NCI-H446 (cell line): ENCODE measurements around the gene PRXL2B.

Source experiments
- DNase-seq, 2 experiments: peaks; one replicate each; lab custom pipeline; 2025; lab: John Stamatoyannopoulos, UW

The PRXL2B gene

DNA sequence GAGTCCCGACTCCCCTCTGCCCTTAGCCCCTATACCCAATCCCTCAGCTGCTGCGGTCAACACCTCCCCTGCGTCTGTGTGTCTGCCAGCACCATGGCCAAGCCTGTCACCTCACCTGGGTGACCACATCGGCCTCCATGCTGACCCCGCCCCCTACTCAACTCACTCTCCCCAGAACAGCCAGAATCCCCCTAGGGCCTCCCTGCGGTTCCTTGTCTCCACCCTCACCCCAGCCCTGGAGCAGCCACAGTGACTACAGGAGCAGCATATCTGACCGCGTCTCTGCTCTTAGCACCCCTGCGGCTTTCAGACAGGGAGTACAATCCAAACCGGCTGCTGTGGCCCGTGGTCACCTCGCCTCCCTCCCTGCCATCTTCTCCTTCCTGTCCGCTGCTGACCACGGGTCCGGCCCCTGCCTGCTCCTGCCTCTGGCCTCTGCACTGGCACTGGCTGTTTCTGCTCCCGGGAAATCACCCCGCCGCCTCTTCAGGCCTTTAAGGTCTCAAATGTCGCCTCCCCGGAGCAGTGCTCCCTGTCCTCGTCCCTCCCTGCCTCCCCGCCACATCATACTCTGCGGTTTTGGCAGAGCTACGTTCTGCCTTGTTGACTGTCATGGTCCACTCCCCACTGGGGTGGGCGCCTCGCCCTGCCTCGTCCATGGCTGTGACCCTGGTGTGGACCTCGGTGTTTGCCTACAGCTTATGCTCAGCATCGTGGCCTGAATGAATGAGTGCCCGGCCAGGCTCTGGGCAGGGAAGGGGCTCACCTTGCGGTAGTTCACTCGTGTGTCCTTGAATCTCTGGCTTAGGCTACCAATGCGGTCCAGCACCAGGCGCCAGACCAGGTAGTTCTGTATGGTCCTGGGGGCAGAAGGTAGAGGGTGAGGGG is 11.1 kb downstream of the PRXL2B start:
- DNase-seq: no peak

DNA sequence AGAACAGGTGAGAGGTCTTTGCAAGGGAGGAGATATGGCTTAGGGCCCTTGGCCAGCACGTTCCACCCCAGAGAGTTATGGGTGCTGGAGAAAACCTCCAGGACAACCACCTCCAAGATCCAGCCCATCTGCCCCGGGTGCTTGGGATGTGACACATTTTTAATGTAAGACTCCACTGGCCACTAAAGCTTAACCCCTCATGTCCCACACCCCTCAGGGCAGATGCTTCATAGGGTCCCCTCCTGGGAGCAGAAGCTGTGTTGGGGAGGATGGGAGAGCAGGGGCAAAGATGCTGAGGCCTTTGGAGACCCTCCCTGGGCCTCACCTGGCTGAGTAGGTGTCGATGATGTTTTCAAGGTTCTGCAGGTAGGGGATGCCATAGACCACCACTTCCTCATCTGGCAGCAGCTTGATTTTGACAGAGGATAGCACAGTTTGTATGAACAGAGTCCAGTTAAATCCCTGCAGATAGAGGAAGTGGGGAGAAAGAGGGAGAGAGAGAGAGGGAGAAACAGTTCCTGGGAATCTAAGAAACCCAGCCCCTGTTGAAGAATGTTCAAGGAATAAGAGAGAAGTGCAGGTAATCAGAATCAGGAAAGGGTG is 11.9 kb downstream of the PRXL2B start:
- DNase-seq: no peak

DNA sequence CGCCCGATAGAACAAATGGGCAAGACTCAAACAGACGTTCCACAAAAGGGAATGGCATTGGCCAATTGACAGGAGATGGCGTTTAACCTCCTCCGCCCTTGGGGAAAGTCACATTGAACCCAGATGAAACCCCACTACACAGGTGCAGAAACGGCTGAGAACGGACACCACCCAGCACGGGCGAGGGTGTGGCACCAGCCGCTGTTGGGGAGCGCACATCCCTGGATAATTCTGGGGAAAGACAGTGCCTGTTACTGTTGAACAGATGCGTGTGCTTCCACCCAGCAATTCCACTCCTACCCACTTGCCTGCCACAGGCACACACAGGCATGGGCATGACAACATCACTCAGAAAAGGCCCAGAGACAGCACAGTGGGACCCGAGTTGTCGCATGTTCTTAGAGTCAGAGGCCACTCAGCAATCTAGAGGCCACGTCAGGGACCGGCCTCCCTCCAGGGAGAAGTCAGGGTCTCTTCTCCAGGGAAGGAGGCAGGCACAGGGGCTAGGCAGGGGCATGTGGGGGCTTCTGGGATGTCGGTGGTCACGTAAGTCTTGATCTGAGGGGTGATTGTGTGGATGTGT is 15.2 kb downstream of the PRXL2B start:
- DNase-seq: no peak

DNA sequence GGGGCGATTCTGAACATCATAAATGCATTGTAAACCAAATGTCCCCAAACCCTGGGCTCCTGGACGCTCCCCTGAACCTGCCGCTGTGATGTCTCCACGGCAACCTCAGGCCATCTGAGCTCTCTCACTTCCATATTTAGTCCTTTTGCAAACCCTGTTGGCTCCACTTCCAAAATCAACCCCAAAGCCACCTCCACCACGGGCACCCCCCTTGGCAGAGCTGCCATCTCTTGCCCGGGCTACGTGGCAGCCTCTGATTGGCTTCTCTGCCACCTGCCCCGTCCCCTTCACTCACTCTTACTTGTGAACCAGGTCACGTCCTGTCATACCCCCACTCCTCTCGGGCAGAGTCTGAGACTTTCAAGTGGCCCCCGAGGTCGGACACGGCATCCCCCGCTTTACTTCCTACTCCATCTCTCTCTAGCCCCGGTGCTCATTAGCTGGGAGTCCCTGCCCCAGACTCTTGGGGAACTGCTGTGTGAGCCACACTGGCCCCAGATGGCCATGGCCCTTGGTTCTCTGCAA is 15.8 kb downstream of the PRXL2B start:
- no peak for DNase-seq

DNA sequence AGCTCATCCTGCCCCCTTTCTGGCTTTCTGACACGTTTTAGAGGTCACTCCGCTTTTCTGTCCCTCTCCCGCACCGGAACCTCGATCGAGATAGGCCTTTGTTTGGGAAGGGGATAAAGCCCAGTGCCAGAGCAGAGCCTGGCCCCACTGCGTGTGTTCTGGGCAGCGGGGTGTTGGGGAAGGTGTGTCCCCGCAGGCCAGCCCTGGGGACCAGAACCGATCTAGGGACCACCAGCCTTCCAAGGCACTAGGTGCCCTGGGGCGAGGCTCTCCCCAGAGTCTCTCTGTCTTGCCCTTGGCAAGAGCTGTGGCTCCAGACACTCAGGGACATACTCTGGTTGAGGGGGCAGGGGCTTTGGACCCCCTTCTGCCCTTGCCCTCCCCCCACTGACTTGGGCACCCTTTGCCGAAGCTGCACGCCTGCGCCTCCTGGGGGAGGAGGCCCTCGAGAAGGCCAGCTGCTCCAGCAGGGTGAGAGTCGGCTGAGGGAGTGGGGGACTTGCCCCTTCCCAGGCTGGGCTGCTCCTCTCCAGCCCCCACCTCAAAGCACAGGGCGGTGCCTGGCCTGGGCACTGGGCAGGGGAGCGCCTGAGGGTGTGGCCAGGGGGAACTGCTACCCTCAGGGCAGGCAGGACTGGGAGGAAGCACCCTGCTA is 16.4 kb downstream of the PRXL2B start:
- DNase-seq: no peak

DNA sequence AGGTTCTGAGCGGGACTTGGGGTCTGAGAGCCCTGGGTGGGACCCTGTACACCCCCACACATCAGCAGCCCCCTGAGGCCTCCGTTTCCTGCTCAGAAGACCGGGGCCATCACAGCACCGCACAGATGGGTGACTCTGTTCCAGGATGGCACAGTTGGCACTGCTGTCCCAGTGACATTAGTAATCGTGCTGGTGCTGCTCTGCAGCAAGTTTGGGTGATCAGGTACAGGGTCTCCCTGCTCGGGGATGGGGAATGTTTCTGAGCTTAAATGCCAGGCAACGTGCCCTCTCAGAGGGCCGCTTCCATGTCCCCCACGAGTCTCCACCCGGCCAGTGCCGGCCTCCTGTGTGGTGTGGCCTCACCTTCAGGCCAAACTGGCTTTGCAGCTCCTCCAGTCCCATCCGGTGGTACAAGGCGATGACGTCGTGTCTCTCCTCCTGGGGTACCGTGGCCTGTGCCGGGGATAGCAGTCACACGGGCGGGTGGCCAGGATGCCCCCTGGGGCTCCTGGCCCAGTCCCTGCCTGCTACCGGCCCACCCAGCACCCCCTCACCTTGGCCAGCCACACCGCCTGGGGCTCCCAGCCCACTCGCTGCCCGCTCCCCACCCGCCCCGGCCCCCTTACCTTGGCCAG is 17.1 kb downstream of the PRXL2B start:
- no peak for DNase-seq

DNA sequence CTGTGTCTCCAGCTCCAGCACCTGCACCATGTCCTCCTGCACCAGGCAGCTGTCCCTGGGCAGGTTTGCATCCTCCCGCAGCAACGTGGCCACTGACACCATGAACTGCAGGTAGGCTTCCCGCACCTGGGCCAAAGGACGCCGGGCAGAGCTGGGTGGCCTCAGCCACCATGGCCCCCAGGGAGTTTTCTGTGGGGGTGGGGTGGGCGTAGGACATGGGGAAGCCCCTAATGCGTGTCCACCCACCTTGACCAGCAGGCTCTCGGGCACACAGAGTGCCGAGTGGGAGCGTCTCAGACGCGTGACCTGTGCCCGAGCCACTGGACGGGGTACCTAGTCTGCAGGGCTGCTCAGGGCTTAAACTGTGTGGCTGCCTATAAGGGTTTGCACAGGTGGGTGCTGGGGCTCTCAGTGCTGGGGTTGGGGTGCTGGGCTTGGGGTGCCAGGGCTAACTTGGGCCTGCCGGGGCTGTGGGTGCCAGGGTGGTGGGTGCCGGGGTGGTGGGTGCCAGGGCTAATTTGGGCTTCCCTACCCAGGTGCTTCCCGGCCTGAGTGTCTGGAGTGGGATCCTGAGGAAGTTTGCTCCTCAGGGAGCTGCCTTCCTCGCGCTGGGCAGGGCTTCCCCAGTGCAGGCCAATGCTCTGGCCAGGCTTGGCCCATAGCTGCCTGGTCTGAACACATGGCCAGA is 17.7 kb downstream of the PRXL2B start:
- no peak for DNase-seq

DNA sequence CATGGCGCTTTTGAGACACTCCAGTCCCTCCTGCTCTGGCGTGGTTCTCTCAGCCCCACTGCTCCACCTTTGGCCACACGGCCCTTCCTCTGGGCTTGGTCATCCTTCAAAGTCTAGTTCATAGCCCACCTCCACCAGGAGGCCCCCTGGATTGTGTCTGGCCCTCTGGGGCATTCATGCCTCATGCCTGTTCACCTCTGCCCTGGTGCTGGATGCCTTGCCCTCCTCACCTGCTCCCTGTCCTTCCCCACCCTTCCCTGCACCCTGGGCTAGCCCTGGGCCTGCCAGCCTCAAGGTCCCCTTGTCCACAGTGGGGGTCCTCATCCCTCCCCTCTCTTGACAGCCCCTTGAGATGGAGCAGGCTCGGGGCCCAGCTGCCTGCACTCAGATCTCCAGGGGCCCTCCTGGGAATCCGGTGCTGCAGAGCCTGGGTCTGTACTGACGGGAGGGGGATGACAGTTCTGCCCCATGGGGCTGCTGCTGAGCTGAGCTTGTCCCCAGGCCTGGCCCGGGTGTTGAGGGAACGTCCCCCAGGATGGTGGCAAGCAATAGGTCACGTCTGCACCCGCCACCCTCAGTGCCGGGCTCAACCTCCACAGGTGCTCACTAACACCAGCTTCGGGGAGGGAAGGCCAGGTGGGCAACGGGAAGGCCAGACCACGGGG is 18.4 kb downstream of the PRXL2B start:
- DNase-seq: no peak

DNA sequence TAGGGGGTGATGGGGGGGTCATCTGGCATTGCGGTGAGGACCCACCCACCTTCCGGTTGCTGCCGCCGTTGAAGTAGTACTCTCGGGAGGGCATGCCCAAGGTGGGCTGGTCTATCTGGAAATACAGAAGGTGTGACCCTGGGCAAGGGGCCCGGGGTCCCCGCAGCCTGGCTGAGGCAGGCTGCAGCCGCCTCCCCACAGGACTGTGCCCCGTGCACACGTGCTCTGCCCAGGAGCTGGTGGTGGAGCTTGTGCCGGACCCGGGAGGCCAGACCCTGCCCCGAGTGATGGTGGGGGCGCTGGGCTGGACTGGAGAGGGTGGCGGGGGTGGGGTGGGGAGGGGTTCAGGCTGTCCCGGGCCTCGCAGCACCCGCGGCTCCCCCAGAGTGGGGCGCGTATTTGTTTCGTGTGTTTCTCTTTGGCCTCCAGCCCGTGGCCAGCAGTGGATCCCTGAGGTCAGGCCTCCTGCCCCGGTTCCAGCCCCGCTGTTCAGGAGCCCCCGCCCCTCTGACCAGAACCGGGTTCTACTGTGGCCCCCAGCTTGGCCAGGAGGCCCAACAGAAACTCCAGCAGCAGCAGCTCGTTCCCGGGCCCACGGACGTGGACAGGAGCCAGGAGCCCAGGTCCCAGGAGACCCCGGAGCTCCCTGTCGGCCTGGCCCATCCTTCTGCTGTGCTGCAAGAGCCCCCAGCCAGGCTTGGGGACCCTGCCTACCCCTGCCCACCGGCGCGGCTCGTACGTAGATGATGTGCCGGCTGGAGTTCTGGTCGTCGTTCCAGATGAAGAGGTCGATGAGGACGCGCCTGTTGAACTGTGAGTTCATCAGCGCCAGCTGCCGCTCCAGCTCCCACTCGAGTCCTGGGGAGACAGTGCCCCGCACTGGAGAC is 19.2 kb downstream of the PRXL2B start:
- no peak for DNase-seq

DNA sequence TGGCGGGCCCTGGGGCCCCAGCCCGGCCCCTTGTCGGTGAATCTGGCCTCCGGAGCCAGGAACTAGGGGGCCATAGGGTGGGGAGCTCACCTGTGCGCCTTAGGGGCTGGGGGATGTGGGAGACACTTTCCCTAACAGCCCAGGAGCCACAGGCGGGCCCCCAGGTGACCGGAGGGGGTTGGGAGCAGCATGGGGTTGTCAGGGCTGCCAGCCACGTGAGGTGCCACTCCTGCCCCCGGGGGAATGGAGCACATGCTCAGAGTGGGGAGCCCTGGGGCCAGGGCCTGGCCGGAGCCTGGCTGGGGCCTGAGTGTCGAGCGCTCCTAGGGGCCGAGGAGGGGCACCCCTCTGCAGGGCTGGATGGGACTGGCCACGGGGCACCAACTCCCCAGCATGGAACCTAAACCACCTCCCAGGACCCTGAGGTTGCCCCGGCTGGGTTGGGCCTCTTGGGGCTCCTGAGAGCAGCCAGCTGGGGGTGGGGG is 19.9 kb downstream of the PRXL2B start:
- DNase-seq: no peak

DNA sequence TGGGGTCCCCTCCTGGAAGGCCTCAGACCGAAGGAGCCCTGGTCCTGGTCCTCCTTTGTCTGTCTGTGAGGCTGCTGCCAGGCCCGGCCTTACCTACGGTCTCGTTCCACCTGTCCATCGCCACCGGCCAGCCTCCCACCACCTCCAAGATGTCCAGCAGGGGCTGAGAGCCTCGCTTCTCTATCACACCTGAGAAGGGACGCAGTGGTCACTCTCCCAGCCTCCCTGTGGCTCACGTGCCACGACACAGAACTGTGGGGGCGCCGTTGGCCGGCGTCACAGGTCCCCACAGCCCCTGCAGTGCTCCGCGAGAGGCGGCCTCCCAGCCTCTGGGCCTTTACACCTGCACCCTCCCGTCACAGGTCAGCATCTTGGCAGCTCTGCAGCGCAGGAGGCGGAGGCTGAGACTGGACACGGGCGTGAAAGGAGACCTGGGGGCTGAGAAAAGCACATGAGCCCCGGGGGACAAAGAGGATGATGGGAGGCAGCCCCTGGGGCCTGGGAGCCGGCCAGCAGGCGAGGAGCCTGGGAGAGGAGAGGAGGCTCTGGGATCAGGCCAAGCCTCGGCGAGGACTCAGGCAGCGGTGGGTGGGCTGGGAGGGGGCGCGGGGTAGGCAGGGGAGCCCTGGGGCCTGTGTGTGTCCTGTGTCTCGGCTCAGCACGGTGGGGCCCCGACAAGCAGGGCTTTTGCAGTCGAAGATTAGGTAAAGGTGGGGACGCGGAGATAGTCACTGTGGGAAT is 20.5 kb downstream of the PRXL2B start:
- no peak for DNase-seq

DNA sequence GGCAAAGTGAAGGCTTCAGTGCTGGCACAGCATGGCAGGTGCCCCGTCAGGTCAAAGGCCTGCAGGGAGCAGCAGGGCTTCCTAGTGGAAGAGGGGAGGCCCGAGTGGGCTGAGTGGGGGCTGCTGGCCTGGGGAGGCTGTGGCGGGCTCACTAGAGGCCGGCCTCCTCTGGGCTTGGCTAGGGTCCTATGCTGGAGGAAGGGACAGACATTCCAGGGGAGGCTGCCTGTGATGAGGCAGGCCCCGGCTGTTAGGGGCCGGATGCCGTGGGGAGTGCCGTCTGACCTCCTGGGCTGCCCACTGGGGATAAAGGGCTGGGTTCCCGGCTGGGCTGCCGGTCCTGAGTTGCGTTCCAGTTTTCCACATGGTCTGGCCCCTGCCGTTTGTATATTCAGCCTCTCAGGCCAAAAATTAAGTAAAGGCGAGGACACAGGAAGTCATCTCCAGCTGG is 21.1 kb downstream of the PRXL2B start:
- DNase-seq: no peak

DNA sequence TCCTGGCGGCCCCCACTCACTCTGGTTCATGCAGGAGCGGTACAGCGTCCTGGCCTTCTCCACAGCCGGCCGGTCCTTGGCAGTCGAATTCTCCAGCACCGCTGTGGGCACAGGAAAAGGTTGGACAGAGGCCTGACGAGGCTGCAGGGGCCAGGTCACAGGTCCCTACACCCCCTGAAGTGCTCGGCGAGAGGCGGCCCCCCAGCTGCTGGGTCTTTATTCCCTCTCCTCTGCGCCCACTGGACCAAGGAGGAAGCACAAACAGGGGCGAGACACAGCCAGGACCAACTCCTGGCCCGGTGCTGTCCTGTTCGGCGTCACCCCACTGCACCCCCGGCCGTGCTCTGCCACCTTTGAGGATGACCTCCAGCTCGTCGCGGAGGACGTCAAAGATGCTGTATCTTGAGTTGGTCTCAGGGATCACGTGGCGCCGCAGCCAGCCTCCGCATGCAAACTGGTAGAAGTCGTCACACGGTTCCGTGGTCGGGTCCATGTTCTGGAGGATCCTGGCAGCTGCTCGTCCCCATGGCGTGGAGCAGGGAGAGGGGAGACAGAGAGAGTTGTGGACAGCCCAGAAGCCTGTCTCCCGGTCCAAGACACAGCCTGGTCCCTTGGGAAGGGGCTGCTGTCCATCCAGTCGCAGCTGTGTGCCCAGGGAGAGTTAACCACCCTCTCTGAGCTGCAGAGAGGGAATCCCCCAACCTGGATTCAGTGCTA is 22.9 kb downstream of the PRXL2B start:
- no peak for DNase-seq

DNA sequence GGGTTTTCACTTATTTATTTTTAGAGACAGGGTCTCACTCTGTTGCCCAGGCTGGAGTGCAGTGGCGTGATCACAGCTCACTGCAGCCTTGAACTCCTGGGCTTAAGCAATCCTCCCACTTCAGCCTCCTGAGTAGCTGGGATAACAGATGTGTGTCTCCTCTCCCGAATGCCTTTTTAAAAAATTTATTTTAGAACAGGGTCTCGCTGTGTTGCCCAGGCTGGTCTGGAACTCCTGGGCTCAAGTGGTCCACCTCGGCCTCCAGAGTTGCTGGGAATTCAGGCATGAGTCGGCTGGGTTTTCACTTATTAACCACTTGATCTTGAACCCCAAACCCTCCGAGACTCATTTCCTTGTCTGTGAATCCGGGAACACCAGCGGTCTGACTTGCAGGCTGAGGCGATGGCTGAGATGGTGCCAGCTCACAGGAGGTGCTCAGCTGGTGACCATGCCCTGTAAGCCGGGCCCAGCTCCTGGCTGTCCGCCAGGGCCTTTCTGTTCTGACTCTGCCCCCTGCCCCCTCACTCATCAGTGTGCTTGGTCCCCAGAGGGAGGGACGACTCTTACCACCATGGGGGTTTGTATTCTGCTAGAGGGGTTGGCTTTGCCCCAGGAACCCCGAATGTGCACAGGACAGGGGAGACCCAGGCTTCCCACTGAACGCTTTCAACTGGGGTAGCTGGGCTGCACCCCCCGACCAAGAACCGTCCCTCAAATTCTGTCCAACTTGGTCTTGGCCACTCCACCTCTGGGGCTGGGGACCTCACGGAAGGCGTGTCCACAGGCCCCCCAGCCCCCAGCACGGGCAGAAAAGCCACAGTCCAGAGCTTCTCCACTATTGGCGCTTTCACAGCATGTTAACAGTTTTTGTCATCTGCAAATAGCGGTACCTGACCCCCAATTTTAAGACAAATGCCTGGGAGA is 23.7 kb downstream of the PRXL2B start:
- peak in 1 of 2 experiments; percentile 22 for DNase-seq

DNA sequence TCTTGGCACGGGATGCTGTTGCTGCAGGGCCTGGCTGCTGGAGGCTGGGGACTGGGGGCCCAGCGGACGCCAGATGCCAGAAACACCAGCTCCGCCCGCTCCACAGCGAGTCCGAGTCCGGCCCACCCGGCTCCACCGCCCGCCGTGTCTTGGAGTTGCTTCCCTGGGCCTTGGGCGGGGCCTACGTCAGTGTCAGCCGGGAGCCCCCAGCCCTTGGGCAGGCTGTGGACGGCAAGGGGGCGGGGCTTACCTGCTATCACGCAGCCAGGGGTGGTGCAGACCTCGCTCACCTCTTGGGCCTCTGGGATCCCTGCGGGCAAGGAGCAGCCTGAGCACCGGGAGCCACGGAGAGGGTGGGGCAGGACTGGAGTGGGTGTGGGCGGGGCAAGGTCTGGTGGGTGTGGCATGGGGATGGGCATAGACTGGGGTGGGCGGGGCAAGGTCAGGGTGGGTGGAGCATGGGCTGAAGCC is 24.5 kb downstream of the PRXL2B start:
- no peak for DNase-seq

DNA sequence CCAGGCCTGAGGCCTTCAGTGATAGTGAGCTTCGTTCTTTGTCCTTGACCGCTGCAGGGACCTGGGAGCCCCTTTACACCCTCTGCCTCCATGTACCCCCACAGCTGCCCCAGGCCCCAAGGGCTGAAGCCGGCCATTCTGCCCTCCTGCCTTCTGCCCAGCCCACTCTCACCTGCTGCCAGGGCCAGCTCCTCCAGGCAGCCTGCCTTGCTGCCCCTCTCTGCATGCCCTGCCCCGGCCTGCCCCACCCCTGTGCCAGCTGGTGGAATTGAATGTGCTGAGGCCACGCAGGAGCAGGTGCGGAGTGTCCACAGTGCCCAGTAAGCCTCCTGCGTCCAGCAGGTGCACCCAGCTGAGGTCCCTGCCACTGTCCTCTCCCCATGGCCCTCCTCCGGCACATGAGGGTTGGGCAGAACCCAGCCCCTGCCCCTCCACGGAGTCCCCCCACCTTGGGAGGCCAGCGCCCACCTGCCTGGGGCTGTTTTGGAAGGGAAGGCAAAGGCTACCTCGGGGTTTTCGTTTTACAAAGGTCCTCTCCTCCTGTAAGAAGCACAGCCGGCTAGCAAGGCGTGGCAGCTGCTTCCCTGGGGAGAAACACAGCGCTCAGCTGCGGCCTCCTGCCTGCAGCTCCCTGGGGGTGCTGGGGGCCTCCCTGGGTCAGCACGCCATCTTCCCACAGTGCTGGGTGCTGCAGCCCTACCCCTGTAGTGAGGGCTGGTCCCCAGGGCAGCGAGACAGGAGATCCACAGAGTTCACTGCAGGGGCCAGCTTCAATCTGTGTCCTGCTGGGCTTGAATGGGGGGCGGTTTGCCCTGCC is 25.3 kb downstream of the PRXL2B start:
- no peak for DNase-seq
